Ishikawa (cell line): Measurements from ENCODE around the gene SH3YL1.

Experiments used
- CEBPB ChIP-seq: IDR thresholded peaks from 2 replicates; pipeline ENCODE4 v1.6.1; 2012
- CREB1 ChIP-seq: IDR thresholded peaks from 2 replicates; pipeline ENCODE4 v1.6.1; 2012; ENCODE audit warnings: low read depth
- EGR1 ChIP-seq: IDR thresholded peaks from 2 replicates; pipeline ENCODE4 v1.6.1; 2012
- EP300 ChIP-seq: IDR thresholded peaks from 2 replicates; pipeline ENCODE4 v1.6.1; 2012; ENCODE audit warnings: borderline replicate concordance
- FOXM1 ChIP-seq: IDR thresholded peaks from 2 replicates; pipeline ENCODE4 v1.6.1; 2012; ENCODE audit warnings: low read depth, borderline replicate concordance
- NFIC ChIP-seq: IDR thresholded peaks from 2 replicates; pipeline ENCODE4 v1.6.1; 2012
- RAD21 ChIP-seq: IDR thresholded peaks from 2 replicates; pipeline ENCODE4 v1.6.1; 2012; ENCODE audit warnings: low read depth
- REST ChIP-seq: IDR thresholded peaks from 2 replicates; pipeline ENCODE4 v1.6.1; 2012; ENCODE audit warnings: low read depth, mild to moderate bottlenecking
- TAF1 ChIP-seq: IDR thresholded peaks from 2 replicates; pipeline ENCODE4 v1.6.1; 2012; ENCODE audit warnings: low read depth, mild to moderate bottlenecking
- TCF12 ChIP-seq: IDR thresholded peaks from 2 replicates; pipeline ENCODE4 v1.6.1; 2012; ENCODE audit warnings: low read depth
- TEAD4 ChIP-seq: IDR thresholded peaks from 2 replicates; pipeline ENCODE4 v1.6.1; 2012
- YY1 ChIP-seq: IDR thresholded peaks from 2 replicates; pipeline ENCODE4 v1.6.1; 2012; ENCODE audit warnings: low read depth
- ZBTB7A ChIP-seq: IDR thresholded peaks from 2 replicates; pipeline ENCODE4 v1.6.1; 2012; ENCODE audit warnings: low read depth
- TF ChIP-seq, protein P1 (sequence below): IDR thresholded peaks from 2 replicates; pipeline ENCODE4 v1.6.1; 2012
- TF ChIP-seq, protein P2 (sequence below): IDR thresholded peaks from 2 replicates; pipeline ENCODE4 v1.6.1; 2012

Gene SH3YL1

GRCh38 chr2:284896-285492 lies 21.2 kb upstream of the SH3YL1 start:
- TF ChIP-seq, protein P1, sequence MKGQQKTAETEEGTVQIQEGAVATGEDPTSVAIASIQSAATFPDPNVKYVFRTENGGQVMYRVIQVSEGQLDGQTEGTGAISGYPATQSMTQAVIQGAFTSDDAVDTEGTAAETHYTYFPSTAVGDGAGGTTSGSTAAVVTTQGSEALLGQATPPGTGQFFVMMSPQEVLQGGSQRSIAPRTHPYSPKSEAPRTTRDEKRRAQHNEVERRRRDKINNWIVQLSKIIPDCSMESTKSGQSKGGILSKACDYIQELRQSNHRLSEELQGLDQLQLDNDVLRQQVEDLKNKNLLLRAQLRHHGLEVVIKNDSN: no peak
- TF ChIP-seq FOXM1: no peak
- no peak for TF ChIP-seq TEAD4
- TF ChIP-seq NFIC: no peak
- no peak for TF ChIP-seq RAD21
- no peak for TF ChIP-seq TCF12
- no peak for TF ChIP-seq CEBPB
- TF ChIP-seq EGR1: no peak
- no peak for TF ChIP-seq CREB1
- TF ChIP-seq YY1: no peak
- TF ChIP-seq EP300: no peak
- no peak for TF ChIP-seq TAF1
- TF ChIP-seq REST: no peak
- TF ChIP-seq ZBTB7A: no peak
- TF ChIP-seq, protein P2, sequence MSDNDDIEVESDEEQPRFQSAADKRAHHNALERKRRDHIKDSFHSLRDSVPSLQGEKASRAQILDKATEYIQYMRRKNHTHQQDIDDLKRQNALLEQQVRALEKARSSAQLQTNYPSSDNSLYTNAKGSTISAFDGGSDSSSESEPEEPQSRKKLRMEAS: no peak

DNA sequence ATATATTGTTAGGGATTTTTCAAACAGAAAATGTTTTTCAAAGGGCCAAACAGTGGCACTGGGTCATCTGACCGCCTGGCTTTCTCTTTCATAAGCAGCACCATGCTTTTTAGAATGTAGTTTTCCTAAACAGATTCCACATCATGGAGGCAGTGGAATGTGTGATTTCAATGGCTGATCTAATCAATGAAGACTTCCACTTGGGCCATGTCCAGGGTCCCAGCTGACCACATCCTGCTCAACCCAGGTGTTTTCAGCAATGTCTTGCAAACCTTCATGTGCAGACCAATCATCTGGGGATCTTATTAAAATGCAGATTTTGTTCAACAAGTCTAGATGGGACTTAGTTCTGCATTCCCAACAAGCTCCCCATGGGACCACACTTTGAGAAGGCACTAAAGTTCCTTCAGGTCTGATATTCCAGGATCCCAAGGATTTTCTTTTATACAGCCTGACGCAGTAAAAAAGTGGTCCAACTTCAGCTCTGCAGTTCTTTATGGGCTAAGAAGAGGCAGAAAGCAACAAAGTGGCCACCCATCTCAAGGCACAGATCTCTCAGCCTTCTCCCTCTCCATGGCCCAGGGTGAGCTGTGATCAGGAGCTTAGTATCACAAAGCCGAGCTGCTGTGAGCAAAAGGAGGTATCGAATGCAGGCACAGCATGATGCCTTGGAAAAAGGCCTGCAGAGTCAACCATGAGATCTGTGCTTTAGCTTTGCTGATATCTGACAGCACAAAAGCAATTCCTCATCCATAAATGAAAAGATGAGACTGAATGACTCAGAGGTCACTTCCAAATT lies 20.4 kb upstream of the SH3YL1 start:
- TF ChIP-seq RAD21 (no peak), ZBTB7A (no peak)

DNA sequence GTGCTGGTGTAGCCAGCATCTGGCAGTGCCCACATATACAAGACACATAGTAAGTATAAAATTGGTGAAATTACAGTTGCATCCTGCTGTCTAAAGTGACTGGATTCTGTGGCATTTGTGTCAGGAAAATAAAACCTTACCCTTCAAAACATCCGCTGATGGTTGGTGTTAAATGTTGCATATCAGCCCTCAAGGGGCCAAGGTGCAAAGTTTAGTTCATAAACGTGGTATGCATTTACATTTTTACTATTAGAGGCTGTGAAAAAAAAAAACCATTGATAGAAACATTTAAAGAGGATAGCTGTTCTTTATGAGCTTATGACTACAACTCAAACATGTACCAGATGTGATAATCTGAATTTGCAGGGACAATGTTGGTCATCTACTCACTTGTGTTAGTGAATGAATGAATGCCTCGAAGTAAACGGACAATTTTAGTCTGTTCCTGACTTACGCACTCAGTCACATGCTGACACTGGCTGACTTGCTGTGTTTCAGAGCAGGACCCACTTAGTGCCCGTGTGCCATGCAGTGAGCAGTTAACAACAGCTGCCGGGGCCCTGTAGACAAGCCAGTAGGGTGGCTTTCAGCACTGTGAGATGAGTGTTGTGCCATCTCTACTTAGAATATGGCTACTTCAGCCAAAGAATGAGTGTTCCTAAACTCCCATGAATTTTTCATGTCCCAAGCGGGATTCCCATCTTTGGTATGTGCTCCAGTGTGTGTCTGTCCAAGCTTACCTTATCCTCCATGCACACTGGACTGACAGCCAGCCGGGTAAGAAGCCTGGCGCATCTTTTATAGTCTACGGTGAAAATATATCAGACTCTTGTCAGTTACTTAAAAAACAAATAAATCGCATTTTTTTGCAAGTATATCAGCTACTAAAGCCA lies 18.8 kb upstream of the SH3YL1 start:
- TF ChIP-seq YY1 (no peak), ZBTB7A (no peak), NFIC (no peak), TEAD4 (no peak), RAD21 (no peak)
- TF ChIP-seq, protein P1: no peak

- TF ChIP-seq, protein P1: no peak
- TF ChIP-seq CREB1: no peak
- no peak for TF ChIP-seq RAD21
- no peak for TF ChIP-seq ZBTB7A
- no peak for TF ChIP-seq FOXM1
- TF ChIP-seq, protein P2: no peak
- no peak for TF ChIP-seq EGR1
- TF ChIP-seq NFIC: no peak
- no peak for TF ChIP-seq TEAD4
- no peak for TF ChIP-seq REST
- TF ChIP-seq YY1: no peak
- no peak for TF ChIP-seq TAF1
These were observed 17.5 kb upstream of the SH3YL1 start for GRCh38 chr2:281381-281780.

DNA sequence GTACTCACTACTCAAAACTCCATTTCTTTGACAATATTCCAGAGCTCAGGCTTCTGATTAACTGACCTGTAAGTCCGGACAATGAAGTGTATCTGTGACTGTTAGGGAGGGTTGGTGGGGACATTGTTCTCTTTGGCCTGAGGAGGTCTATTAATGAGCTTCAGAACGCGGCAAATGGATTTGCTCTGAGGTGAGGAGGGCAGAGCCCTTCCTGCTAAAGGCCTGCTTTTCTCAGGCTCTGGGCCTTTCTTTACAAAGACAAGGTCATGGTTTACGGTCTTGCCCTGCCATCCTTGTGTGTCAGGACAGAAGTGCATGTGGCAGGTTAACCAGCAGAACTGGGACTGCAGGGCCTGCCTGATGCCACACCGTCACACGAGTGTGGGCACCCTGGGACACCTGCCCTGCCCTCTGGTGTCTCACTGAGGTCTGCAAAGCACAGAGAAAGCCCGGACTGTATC lies 16.8 kb upstream of the SH3YL1 start:
- TF ChIP-seq RAD21 (no peak), EP300 (no peak), NFIC (no peak), CEBPB (no peak), TCF12 (no peak), REST (no peak), FOXM1 (no peak), YY1 (no peak), CREB1 (no peak), EGR1 (no peak)
- TF ChIP-seq, protein P2: no peak
- TF ChIP-seq, protein P1: no peak
